GM21528 (cell line): ENCODE data around the gene FBXW11.

Experiments
- ATAC-seq: cut with Tn5 transposase; IDR thresholded peaks from one replicate; pipeline ENCODE4 v1.9.1; 2021; ENCODE audit warnings: mild to moderate bottlenecking, moderate library complexity; ENCODE audit not compliant: unreplicated experiment, low FRiP score

FBXW11 gene

DNA sequence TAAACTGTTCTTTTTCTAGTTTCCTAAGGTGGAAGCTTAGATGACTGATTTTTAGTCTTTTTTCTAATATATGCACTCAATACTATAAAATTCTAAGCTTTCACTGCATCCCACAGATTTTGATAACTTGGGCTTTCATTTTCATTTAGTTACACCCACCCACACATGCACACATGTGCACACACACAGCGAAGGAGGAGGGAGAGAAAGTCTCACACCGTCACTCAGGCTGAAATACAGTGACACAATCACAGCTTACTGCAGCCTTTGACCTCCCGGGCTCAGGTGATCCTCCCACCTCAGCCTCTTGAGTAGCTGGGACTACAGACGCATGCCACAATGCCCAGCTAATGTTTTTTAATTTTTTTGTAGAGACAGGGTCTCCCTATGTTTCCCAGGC lies 124.3 kb downstream of the FBXW11 start:
- no peak for ATAC-seq

DNA sequence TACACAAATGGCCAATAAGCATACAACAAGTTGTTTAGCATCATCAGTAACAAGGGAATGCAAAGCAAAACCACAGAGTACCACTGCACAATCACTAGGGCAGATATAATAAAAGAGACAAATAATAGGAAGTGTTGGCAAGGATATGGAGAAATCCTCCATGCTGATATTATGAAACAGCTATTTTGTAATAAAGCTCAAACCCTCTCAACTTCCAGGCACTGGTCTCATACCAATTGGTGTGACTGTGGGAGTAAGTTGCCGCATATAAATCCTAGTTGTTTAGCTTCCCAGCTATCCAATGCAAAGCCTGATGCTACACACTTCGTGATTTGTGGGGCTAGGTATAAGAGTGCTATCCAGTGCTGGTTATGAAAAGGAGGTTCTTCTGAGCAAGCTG lies 132.2 kb downstream of the FBXW11 start:
- no peak for ATAC-seq

DNA sequence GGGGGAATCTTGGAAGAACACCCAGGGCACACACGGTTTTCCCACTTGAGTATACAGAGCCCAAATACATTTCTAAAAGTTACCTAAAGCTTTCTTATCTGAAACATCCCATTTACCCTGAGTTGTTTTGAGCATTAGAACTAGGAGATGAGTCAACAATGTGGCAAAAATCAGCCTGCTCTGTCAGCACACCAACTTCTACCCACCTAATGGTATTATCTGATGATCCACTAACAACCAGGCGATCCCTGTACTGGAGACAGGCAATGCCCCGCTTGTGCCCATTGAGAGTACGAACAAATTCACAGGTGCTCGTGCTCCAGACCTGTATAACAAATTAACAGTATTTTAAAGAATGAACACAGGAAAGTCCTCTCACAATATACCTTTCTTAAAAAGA lies 133.8 kb downstream of the FBXW11 start:
- no peak for ATAC-seq

DNA sequence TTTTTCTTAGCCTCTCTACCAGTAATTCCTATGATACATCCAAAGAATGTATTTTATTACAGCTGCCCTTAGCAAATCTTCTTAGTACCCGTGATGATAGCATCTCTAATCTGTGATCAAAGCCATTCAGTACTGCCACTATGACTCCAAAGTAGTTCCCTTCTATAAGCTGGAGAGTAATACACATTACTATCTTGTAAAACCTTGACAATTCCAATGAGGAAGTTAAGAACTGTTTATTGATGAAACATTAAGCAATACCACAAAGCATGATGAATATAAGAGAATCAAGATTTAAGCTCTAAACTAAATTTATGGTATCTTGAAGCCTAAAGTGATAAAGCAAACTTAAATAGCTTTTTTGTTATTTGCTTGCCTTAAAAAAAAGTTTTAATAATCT lies 134.7 kb downstream of the FBXW11 start:
- ATAC-seq = no peak

DNA sequence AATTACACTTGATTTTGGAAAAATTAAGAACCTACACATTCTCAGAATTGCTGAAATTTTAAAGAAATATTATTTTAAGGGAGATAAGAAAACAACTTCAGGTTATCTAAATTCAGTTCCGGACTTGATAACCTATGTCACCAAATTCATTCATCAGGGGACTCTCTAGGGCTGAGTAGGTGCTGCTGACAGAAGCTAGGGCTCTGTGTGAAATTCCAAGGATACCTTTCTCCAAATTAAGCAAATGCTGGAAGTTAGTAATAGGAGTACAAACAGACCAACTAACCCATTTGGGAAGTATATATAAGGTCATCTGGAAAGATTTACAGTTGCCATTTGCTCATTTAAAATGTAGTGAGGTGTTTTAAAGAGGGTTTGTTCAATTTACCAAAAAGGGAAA lies 136.5 kb downstream of the FBXW11 start:
- ATAC-seq = no peak

DNA sequence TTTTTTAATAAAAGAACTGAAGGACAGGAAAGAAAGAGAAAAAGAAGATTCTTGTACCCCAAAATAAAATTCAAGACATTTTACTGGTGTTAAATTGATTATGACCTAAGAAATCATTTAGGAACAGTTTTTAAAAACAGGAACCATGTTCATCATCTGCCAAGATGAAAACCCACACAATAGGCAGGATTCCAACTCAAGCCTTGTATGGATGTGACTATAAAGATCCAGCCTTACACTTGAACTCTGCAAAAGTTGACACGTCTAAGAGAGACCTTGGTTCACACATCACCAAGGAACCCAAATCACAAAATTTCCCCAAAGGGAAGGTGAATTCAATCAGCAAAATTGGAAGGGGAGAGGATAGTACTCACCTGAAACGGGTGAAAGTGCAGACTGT lies 138.2 kb downstream of the FBXW11 start:
- ATAC-seq = no peak

DNA sequence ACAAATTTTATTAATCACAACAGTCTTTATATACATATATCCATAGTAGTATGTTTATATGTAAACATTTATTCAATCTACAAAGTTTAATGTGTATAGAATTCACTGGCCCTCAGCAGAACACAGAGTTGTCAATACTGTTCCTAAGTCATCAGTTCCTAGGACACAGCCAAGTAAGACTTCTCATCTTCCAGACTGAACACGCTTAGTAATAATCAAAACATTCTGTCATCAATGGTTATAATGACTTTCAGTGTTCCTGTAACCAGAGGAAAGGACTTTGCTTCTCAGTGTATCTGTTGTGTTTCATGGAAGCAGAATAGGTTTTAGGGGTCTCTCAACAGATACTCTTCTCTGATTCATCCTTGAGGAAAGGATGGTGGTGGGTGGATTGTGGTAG lies 138.7 kb downstream of the FBXW11 start:
- ATAC-seq = no peak

DNA sequence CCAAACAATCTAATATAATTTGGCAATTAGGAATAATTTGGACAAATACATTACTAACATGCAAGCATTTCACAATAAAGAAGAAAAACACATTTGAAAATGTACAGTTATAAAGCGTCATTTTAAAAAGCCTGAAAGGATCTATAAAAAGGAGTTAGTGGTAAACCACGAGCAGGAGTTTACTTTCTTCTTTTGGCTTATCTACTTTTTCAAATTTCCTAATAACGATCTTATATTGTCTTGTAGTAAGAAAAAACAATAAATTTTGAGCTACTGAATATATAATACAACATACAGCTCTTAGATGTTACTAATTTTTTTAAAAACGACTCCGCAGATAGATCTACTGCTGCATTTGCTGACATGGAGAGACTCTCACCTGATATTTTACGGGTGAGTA lies 141.0 kb downstream of the FBXW11 start:
- no peak for ATAC-seq

DNA sequence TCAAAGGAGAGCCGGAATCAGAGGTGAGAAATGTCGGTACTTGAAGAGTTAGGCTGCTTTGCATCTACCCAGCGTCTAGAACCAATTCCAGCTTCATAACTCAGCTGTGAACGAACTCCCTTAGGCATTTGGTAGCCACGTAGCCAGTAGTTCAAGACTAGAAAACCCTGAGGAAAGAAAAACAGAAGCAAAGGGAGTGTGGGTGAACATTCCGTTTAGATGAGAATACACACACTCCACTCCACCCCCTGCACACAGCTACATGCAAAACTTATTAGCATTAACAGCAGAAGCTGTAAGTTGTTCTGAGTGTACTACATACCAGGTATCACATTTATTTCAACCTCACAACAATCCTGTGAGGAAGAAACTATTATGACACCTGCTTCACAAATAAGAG lies 142.5 kb downstream of the FBXW11 start:
- ATAC-seq = no peak

DNA sequence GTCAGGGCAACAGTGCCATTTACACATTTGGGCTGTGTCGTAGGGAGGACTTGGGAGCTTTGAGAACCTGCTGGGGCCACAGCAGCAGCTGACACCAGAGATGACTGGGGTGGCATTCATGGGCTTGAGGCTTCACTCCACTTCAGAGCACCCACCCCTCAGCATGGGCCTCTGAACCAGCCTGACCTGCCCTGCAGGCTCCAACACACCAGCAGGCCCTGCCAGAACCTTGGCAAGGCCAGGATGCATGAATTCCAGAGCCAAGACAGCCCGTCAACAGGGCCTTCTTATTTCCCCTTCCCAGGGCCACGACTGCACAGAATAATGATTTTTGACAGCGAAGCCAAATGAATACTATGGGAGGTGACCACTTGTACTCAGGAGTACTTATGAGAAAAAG lies 143.8 kb downstream of the FBXW11 start:
- ATAC-seq = no peak

DNA sequence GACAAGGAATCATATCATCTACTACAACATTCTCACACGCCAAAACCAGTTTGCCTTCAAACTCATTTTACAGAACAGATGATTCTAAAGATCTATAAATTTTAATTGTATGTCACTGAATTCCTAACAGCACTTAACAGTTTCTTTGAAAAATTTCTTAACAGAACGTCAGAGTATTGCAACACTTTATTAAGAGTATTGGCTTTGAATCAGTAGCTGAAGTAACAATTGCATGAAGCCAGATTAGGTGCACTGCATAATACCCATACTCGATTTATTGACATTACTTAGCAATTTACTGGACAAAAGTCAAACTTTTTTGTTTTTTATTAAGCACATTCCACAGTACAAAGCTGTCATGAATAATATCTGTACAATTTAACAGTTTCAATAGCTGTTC lies 145.1 kb downstream of the FBXW11 start:
- no peak for ATAC-seq

DNA sequence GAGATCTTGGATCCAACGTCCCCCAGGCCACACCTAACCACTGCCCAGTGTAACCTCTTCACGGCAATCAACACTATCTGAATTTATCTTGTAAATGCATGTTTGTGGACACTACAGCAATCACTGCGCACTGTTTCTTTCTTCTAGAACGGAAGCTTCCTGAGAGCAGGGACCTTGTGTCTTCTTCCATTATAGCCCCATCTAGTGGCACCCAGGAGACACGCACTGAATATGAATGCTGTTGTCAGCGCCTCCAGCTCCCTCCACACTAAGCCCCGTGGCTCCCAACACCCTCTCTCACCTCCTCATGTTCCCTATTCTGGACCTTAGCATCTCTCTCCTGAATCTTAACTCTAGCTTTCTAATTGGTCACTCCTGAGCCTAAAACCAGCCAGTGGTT lies 148.1 kb downstream of the FBXW11 start:
- no peak for ATAC-seq

DNA sequence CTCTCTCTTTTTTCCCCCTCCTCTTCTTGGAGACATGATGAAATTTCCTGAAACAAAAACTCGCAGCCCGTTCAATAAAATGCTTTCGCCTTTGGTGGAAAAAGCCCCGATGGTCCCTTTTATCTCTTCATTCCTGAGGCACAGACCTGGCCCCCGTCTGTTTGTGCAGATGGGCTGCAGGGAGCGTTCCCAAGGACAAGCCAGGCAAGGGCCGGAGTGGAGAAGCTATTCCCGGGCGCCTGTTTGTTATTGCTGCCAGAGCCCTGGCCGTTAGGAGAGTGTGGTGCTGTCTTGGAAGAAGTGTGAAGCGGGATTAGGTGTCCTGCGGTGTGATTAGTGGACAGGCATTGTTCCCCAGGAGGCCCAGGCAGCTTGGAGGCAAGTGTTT lies 149.0 kb downstream of the FBXW11 start:
- ATAC-seq = no peak

DNA sequence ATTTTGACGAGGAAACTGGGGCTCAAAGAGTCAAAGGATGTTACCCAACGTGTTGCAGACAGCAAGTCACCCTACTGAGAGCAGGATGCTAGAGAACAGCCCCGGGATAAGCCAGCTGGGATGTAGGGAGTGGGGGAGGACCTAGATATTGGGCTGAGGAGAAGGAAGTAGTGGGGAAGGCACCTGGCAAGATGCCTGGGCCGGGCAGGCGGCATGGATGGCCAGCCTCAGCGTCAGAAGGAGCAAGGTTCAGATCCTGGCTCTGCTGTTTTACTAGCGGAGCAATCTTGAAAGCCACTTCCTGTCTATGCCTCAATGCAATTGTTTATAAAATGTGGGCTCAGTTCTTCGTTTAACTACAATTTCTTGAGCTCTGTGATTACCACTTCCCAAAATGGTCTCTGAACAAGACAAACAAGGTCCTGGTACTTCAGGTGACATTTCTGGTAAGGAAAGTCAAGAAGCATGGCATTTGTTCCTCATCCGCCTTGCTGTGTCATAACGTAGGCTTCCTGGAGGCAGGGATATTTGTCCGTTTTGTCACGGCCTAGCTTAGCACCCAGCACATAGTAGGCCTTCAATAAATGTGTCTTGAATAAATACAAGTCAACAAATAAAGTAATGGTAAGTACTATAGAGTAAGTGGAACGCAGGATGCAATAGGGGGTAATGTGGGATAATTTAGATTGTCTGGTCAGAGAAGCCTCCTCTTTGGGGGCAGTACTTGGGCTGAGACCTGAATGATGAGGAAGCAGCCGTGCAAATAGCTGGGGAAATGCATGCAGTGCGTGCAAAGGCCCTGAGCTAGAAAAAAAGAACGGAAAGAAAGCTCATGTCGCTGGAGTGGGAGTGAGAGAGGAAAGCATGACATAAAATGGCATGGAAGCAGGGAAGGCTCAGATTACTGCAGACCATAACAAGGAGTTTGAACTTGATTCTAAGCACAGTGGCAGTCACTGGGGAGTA lies 150.4 kb downstream of the FBXW11 start:
- ATAC-seq = no peak

DNA sequence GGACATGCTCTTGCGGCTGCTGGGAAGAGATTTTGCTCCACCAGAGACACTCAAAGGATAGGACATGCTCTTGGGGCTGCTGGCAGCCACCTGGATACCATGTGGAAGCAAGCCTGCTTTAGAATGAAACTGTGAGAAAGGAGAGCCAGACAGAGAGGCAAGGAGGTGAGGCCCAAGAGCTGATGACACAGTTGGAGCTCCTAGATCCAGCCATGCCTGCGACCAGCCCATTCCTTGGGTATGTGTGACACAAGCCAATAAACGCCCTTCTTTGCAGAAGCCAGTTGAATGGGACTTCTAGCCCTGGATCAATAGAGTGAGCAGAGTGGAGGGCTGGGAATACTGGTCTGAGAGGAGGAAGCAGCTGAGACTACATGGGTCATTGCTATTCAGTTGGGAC lies 151.2 kb downstream of the FBXW11 start:
- no peak for ATAC-seq

DNA sequence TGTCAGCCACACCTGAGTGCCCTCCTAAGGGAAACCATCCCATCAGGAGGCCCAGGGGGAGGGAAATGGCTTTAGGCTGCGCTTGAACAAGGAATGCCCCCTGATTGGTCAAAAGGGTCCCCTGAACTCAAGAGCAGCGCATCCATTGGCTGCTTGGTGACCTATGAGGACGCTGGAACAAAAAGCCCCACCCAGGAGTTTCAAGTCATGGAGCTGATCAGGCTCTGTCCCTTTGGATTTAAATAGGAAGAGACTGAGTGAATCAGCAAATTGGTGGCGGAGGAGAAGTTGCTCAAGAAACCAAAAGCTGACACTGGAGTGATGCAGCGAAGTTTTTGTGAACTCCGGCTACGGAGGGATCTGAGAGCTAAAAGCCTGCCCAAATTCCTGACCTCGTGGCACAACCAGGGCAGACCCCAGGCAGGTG lies 154.2 kb downstream of the FBXW11 start:
- ATAC-seq = no peak

DNA sequence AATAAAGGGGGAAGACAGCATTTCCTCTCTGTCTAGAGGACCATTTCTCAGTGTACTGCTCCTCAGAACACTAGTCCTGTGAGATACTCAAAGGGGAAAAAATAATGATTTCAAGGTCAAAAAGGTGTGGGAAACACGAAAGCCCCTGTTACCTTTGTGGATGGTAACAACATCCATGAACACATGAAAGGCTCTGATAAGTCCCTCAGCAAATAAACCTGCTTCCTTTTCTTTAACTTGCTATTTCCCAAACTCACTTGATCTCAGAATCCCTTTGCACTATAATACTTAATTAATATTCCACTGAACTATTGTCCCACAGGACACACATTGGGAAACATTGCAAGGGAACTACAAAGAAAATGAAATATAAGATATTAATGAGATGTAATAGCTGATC lies 155.2 kb downstream of the FBXW11 start:
- ATAC-seq = no peak

DNA sequence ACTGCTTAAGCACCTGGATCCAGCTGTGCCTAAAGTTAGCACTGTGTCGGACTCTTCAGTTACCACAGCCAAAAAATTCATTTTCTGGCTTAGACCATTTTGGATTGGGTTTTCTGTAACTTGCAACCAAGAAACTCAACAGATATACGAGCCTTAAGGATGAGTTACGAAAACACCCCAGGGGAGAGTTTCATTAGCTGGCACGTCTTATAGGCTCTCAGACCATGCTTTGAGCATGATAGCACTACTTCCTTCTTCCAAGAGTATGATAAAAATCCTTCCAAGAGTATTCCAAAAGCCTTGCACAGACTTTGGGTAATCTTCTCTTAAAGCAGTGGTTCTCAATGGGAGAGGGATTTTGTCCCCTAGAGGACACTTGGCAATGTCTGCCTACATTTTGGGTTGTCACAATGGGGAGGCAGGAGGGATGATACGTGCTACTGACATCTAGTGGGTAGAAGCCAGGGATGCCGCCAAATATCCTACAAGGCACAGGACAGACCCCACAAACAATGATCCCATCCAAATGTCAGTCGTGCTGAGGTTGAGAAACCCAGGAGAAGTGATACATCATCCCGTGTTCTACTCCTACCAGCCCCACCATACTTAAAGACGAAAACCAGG lies 156.0 kb downstream of the FBXW11 start:
- no peak for ATAC-seq

DNA sequence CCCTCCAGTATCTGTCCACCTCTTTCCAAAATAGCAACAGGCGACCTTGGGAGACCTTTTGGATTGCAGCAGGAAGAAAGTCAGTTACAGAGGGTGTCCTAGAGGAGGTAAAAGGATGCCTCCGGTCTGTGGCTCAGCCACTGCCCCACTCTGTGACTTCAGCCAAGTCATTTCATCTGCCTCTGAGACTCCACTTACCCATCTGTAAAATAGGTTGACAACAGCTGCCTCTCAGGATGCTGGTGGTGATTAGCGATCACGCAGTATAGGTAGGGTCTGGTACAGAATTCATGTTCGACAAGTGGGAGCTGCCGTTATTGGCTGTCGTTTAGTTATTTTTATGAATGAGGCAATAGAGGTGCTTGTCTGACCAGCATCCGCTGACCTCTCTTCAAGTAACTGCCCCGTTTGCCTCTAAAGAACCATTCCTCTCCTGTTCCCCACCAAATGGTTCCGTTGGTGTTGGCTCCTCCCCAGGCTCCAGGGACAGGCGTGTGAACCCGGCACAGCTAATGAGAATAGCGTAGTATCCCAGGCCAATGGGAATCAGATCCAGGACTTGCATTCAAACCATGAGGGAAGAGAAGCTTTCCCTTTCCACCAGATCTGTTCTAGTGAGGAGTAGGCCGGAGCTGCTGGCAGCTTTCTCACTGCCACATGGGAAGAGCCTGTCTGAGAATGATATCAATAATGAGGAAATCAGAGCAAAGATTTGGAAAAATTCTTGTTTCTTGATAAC lies 156.7 kb downstream of the FBXW11 start:
- ATAC-seq = no peak

DNA sequence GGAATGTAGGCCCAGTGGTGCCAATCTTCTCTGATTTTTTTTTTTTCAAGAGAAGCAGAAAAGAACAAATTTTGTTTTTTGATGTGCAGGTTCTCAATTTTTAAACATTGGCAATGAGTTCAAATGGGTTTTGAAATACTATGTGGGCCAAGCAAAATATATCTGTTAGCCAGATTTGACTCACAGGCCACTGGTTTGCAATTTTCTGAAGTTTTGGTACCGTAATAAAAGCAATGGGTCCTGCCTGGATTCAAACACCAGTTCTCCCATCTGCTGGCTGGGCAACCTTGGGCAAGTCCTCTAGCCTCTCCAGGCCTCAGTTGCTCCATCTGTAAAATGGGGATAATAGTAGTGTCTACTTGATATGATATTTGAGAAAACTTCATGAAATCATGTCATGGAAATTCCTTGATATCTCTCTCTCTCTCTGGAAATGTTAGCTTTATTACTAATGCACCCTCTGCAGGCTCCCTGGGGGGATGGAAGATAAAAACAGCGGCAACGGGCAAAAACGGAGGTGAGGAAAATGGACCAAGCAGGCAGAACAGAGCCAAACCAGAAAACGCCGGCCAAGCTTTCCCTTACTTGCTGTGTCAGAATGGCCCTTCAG lies 157.4 kb downstream of the FBXW11 start:
- no peak for ATAC-seq

DNA sequence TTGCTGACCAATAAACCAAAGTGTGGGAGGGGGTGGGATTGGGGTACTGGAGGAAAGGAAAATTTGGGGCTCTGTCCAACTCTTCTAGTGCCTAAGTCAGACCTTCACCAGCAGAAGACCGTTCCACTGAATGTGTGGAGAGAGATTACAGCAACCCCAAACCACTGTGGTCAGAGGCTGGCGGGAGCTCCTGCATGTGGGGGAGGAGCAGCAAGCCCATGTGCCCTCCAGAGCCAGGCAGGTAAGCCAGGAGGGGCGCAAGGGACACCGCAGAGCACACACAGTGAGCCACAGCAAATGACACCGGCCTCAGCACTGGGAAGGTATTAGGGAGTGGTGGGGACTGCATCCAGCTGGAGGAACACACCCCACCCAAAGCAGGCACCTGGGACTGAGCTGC lies 158.0 kb downstream of the FBXW11 start:
- no peak for ATAC-seq
